ENCODE results near the gene ARHGEF16.

The ARHGEF16 gene

GRCh38 chr1:3423245-3423829, 31.1 kb upstream of the ARHGEF16 start:
- DNase-seq, result no peak

GRCh38 chr1:3423896-3424611, 30.4 kb upstream of the ARHGEF16 start:
- DNase-seq, result no peak

GRCh38 chr1:3425486-3426215, 28.8 kb upstream of the ARHGEF16 start:
- no peak for DNase-seq

DNA sequence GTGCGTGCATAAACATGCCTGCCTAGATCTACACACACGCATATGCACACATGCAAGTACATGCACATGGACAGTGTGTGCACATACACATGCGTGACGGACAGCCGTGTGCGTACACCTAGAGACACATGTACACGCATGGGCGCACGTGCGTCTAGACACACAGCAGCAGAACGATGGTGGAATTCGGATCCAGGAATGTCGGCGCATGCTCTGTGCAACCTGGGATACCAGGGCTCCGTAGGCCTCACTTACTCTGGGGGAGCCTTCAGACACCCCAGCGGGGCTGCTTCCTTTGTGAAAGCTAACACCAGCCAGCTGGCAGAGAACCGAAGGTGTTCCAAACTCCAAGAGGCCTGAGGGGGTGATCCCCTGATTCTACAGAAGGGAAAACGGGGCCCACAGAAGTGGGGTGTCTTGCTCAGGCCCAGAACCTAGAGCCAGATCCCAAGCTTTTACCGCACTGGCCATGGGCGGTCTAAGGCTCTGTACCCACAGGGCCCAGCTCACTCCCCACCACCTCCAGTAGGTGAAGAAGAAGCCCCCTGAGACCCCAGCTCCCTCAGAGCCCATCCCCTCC, 27.4 kb upstream of the ARHGEF16 start:
- DNase-seq, result no peak

DNA sequence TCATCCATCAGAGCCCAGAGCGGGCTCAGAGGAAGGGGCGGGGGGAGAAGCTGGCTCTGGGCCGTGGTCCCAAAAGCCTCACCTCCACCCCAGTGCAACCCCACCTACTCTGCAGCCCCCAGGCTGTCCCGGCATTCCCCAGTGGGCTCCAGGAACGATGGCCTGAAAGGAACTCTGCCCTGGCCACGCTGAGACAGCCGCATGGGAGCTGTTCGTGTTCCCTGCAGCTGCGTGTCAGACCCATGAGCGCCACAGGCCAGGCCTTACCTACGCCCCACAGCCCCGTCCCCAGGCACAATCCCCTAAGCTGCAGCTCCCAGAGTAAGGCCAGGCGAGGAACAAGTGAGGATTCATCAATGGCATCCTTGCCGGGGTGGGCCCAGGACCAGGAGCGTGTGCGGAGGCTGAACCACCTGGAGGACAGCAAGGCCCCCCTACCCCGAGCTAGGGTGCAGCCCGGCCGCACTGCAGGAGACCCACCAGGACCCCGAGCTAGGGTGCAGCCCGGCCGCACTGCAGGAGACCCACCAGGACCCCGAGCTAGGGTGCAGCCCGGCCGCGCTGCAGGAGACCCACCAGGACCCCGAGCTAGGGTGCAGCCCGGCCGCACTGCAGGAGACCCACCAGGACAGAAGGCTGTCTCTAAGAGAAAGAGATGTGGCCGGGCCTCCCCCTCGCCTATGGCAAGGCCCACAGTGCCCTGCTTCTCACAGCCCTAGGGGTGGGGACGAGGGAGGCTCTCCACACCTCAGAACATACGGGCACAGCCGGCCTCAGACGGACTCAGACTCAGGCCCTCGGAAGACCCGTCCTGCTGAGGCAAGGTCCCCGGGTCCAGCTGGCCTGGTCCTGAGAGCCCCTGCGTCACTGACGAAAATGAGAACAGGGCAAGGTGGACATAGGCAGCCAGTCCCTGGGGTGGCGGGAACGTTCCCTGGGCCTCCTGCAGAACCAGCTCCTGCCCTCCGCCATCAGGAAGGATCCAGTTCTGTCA, 26.5 kb upstream of the ARHGEF16 start:
- no peak for DNase-seq

DNA sequence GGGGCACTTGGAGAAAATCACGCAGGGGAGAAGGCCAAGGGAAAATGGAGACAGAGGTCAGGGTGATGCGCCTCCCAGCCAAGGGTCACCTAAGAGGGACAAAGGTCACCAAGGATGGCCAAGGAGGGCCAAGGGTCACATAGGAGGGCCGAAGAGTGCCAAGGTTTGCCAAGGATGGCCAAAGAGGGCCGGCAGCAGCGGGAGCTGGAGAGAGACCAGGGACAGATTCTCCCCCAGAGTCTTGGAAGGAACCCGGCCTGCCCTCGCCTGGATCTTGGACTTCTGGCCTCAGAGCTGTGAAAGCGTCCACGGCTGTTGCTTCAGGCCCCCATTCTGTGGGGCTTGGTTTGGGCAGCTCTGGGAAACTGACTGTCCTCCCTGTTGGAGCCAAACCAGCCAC, 25.6 kb upstream of the ARHGEF16 start:
- DNase-seq, result no peak

- DNase-seq, result no peak
These were observed 25.1 kb upstream of the ARHGEF16 start for GRCh38 chr1:3429320-3429719.

DNA sequence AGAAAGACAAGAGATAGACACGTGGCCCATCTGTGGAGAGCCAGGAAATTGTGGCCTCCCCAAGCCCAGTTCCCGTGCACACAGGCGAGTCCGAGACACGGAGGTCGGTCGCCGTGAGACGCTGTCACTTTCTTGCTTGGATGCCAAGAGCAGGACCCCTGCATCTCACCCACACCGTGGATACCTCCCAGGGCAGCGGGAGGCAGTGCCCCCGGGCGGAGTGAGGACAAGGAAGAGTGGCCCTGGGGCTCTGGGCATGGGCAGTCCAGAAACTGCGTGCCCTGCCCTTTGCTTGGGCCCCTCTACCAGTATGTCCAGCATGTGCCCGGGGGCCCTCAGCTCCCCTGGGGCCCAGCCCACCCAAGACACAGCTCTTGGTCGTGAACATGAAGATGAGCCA, 24.7 kb upstream of the ARHGEF16 start:
- no peak for DNase-seq

- no peak for DNase-seq
These were observed 24.1 kb upstream of the ARHGEF16 start for GRCh38 chr1:3430406-3430805.

GRCh38 chr1:3430820-3431219, 23.6 kb upstream of the ARHGEF16 start:
- DNase-seq, result no peak

DNA sequence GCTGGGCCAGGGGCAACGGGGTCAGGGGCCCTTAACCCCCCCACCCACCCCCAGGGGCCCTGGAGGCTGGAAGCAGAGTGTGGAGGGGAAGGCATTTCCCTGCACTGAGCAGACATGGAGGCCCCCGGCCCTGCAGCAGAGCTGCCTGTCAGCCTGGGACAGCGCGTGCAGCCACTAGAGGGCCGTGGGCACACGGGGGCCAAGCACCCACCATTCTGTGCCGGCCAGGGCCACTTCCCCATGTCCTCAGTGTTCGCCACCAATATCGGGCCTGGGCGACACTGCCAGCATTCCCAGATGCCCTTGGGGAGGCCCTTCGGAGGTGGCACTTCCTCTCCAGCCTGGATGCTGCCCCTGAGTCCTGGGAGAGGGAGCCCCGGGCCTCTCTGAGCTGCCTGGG, 23.2 kb upstream of the ARHGEF16 start:
- DNase-seq, result no peak

- no peak for DNase-seq
These were observed 22.8 kb upstream of the ARHGEF16 start for GRCh38 chr1:3431686-3432085.

- DNase-seq, result no peak
These were observed 22.2 kb upstream of the ARHGEF16 start for GRCh38 chr1:3432306-3432705.

DNA sequence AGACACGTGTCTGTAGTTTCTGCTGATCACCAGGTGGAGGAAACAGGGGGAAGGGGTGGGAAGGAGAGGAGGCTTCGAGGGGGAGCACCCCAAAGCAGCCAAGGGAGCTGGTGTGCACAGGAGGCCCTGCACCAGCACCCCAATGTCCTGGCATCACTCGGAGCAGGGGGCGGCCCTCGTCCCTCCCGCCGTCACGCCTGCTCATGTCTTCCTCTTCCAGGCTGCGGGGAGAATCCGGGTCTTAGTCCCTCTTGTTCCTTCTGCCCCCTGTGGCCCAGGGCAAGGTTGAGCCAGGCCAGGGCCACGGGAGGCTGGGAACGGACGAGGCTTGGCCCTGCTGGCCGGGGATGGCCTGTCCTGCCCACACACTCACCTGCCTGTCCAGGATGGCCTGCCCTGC, 21.4 kb upstream of the ARHGEF16 start:
- no peak for DNase-seq

- DNase-seq, result no peak
These were observed 20.7 kb upstream of the ARHGEF16 start for GRCh38 chr1:3433596-3434320.

GRCh38 chr1:3434406-3435110, 19.9 kb upstream of the ARHGEF16 start:
- no peak for DNase-seq

- DNase-seq, result no peak
These were observed 18.8 kb upstream of the ARHGEF16 start for GRCh38 chr1:3435666-3436065.

GRCh38 chr1:3436451-3436850, 18.0 kb upstream of the ARHGEF16 start:
- DNase-seq, result no peak

- DNase-seq, result no peak
These were observed 17.6 kb upstream of the ARHGEF16 start for GRCh38 chr1:3436901-3437300.

- DNase-seq, result no peak
These were observed 15.7 kb upstream of the ARHGEF16 start for GRCh38 chr1:3438661-3439180.

Data from NCI-H2227 treated with DMSO at 0.1 percent for 48 hours (cell line).